WTC11 (cell line): Measurements from ENCODE around the gene LYZL2. TPM values are rescaled to one million over a fixed set of nuclear protein-coding genes. Genes with fewer than 3 reads are reported as not detected.

Experiments
- ATAC-seq: fragments of 200-7000 bp; cut with Tn5 transposase; 2 replicates; pipeline ENCODE4 v1.10.0; 2021; ENCODE audit warnings: mild to moderate bottlenecking, moderate library complexity
- CTCF ChIA-PET: fragments of 300-600 bp; sonication (Branson Sonifier 250); formaldehyde crosslinking; loops from one replicate; lab custom pipeline; 2021; ENCODE audit warnings: antibody characterized with exemption; lab: Charles Lee
- POLR2A ChIA-PET: fragments of 350-600 bp; sonication (Branson Sonifier 250); formaldehyde crosslinking; loops from one replicate; lab custom pipeline; 2021; ENCODE audit warnings: antibody characterized with exemption; lab: Charles Lee
- DNase-seq: peaks from one replicate; pipeline ENCODE4 v3.0.0; 2021; ENCODE audit warnings: low spot score
- H3K27ac Mint-ChIP-seq: 2 replicates; pipeline ENCODE4 v1.8.0; 2021; ENCODE audit warnings: mixed read lengths
- H3K27me3 Mint-ChIP-seq: 2 replicates; pipeline ENCODE4 v1.8.0; 2021; ENCODE audit warnings: low read depth, mild to moderate bottlenecking, moderate library complexity, mixed read lengths
- H3K36me3 Mint-ChIP-seq: 2 replicates; pipeline ENCODE4 v1.8.0; 2021; ENCODE audit warnings: mixed read lengths
- H3K4me1 Mint-ChIP-seq: 2 replicates; pipeline ENCODE4 v1.8.0; 2022; ENCODE audit warnings: mixed read lengths
- H3K4me3 Mint-ChIP-seq: 2 replicates; pipeline ENCODE4 v1.8.0; 2021; ENCODE audit warnings: mild to moderate bottlenecking, moderate library complexity, mixed read lengths
- H3K9me3 Mint-ChIP-seq: 2 replicates; pipeline ENCODE4 v1.8.0; 2021; ENCODE audit warnings: mixed read lengths
- CBFB ChIP-seq: sonication (generic); formaldehyde crosslinking; IDR thresholded peaks from 2 replicates; pipeline ENCODE4 v1.8.1; 2022; ENCODE audit warnings: mild to moderate bottlenecking, low read depth, missing genetic modification reagents
- FOXP4 ChIP-seq: sonication (generic); formaldehyde crosslinking; IDR thresholded peaks from 2 replicates; pipeline ENCODE4 v1.8.0; 2022; ENCODE audit warnings: mild to moderate bottlenecking, missing genetic modification reagents
- GRHL2 ChIP-seq: fragments of 250-450 bp; sonication (Bioruptor Pico); IDR thresholded peaks from 2 replicates; pipeline ENCODE4 v1.8.0; 2022; ENCODE audit warnings: mild to moderate bottlenecking, moderate library complexity; ENCODE audit not compliant: insufficient replicate concordance, severe bottlenecking
- GTF2I ChIP-seq: fragments of 250-450 bp; sonication (Bioruptor Pico); conservative IDR thresholded peaks from 2 replicates; pipeline ENCODE4 v1.4.0; 2021; ENCODE audit warnings: mild to moderate bottlenecking
- MAX ChIP-seq: sonication (generic); formaldehyde crosslinking; IDR thresholded peaks from 2 replicates; pipeline ENCODE4 v1.8.0; 2022; ENCODE audit warnings: mild to moderate bottlenecking, missing genetic modification reagents
- NR1H2 ChIP-seq: sonication (generic); formaldehyde crosslinking; IDR thresholded peaks from 2 replicates; pipeline ENCODE4 v1.9.0; 2021; ENCODE audit warnings: mild to moderate bottlenecking, moderate library complexity, missing genetic modification reagents
- PRDM15 ChIP-seq: sonication (generic); formaldehyde crosslinking; IDR thresholded peaks from 2 replicates; pipeline ENCODE4 v1.8.0; 2022; ENCODE audit warnings: missing genetic modification reagents
- PREB ChIP-seq: sonication (generic); formaldehyde crosslinking; IDR thresholded peaks from 2 replicates; pipeline ENCODE4 v1.8.1; 2022; ENCODE audit warnings: mild to moderate bottlenecking, missing genetic modification reagents, moderate library complexity, borderline replicate concordance
- TEAD1 ChIP-seq: sonication (generic); formaldehyde crosslinking; IDR thresholded peaks from 2 replicates; pipeline ENCODE4 v1.8.0; 2022; ENCODE audit warnings: mild to moderate bottlenecking, missing genetic modification reagents
- USF1 ChIP-seq: sonication (generic); formaldehyde crosslinking; IDR thresholded peaks from 2 replicates; pipeline ENCODE4 v1.8.0; 2022; ENCODE audit warnings: mild to moderate bottlenecking, missing genetic modification reagents
- USF2 ChIP-seq: sonication (generic); formaldehyde crosslinking; IDR thresholded peaks from 2 replicates; pipeline ENCODE4 v1.8.1; 2023; ENCODE audit warnings: mild to moderate bottlenecking, missing genetic modification reagents, moderate library complexity
- total RNA-seq: library from RNA; stranded (reverse); gene quantifications from 3 replicates; pipeline ENCODE4 v1.2.3, GENCODE V29; 2021

The LYZL2 gene
- total RNA-seq, 1 experiment from 2014 or later: not detected

GRCh38 chr10:30565449-30565848, 64.1 kb downstream of the LYZL2 start (continued):
- TF ChIP-seq FOXP4 (CRISPR knock-in tag) (no peak), MAX (CRISPR knock-in tag) (no peak), NR1H2 (CRISPR knock-in tag) (no peak), CBFB (CRISPR knock-in tag) (no peak)

- Mint-ChIP-seq H3K27ac (no peak overlapping the region), H3K4me1 (peaks cover 22% of the 10 kb centered on the region), H3K36me3 (no peaks in the 10 kb centered on the region), H3K4me3 (no peak overlapping the region), H3K27me3 (no peaks in the 10 kb centered on the region), H3K9me3 (0 out of 2 replicates have a peak, but pooled peaks cover 4% of the 10 kb centered on the region)
- TF ChIP-seq PRDM15 (CRISPR knock-in tag) (no peak), GRHL2 (no peak), USF1 (CRISPR knock-in tag) (no peak), USF2 (CRISPR knock-in tag) (no peak), GTF2I (CRISPR knock-in tag) (no peak), TEAD1 (CRISPR knock-in tag) (no peak), PREB (CRISPR knock-in tag) (no peak)
- CTCF ChIA-PET: interaction anchor here (1.6 to 1.8 kb wide), 2 partner anchors 19 to 28 kb away, joined by 5 to 7 read pairs; no protein-coding TSS in a partner anchor
- no peak for ATAC-seq
- POLR2A ChIA-PET: no interaction called here
- DNase-seq: no peak
These were observed 66.8 kb downstream of the LYZL2 start for GRCh38 chr10:30562787-30563186.

Other genes starting within 250 kb of the LYZL2 start
- gene MAP3K8, start 195.6 kb downstream of the LYZL2 start, total RNA-seq: 9.8 to 13.8 TPM (median 11.8 TPM) in 3 replicates